Uterus (tissue), 4 donors: ENCODE measurements around the gene TTC9C. TPM values are rescaled to one million over a fixed set of nuclear protein-coding genes. Genes with fewer than 3 reads are reported as not detected.

Source experiments
- total RNA-seq, 4 donors: library from RNA; depleted of rRNA in 3 of 4; stranded (reverse); fragments of >200 nt in 3 of 4; gene quantifications; one replicate each; pipeline versions ENCODE4 v1.1.0 to v1.2.4, GENCODE V29; 2014 to 2023
- donor health status: DM: yes; HTN: yes; CAD: no.

Gene TTC9C
- total RNA-seq, 4 donors from 2014 or later: 1.3 to 32.4 (median 16.3) TPM

Other genes with a start within 250 kb of the TTC9C start
- gene AHNAK, start 181.7 kb upstream of the TTC9C start, total RNA-seq: 1,000 to 10,000 TPM in 1 of 4 donors, 100 to 1,000 TPM in 3; 452 to 1,353 (median 779) TPM
- gene EEF1G, start 154.6 kb upstream of the TTC9C start, total RNA-seq: 1,000 to 10,000 TPM; 1,301 to 1,426 (median 1,363) TPM
- gene TUT1, start 137.0 kb upstream of the TTC9C start, total RNA-seq: 10 to 100 TPM in 1 of 4 donors, 1 to 10 TPM in 3; 7.1 to 19.3 (median 8.6) TPM
- 100 to 1,000 TPM in 2 of 4 donors, 10 to 100 TPM in 2; 37.9 to 120 (median 78.2) TPM for gene MTA2, start 126.6 kb upstream of the TTC9C start, total RNA-seq
- 100 to 1,000 TPM in 1 of 4 donors, 10 to 100 TPM in 3; 17.9 to 126 (median 36.8) TPM for gene EML3, start 115.7 kb upstream of the TTC9C start, total RNA-seq
- gene ROM1, start 115.2 kb upstream of the TTC9C start, total RNA-seq: 10 to 100 TPM in 1 of 4 donors, 1 to 10 TPM in 1, under 1 TPM in 1, not detected in 1; 0.77 to 11.9 (median 5.3) TPM
- gene B3GAT3, start 106.5 kb upstream of the TTC9C start, total RNA-seq: 10 to 100 TPM; 17.7 to 50.4 (median 23.1) TPM
- 100 to 1,000 TPM in 3 of 4 donors, 10 to 100 TPM in 1; 56.9 to 513 (median 270) TPM for gene GANAB, start 81.9 kb upstream of the TTC9C start, total RNA-seq
- gene INTS5, start 75.2 kb upstream of the TTC9C start, total RNA-seq: 10 to 100 TPM in 3 of 4 donors, 1 to 10 TPM in 1; 4.9 to 27.4 (median 18.8) TPM
- 10 to 100 TPM in 3 of 4 donors, 1 to 10 TPM in 1; 4.6 to 35.7 (median 19.5) TPM for gene C11orf98, start 63.3 kb upstream of the TTC9C start, total RNA-seq
- 10 to 100 TPM in 2 of 4 donors, 1 to 10 TPM in 1, not detected in 1; 7.7 to 25.9 (median 12.6) TPM for gene CSKMT, start 63.2 kb upstream of the TTC9C start, total RNA-seq
- 1 to 10 TPM in 3 of 4 donors, under 1 TPM in 1; 0.51 to 6.6 (median 3.4) TPM for gene UQCC3, start 56.8 kb upstream of the TTC9C start, total RNA-seq
- gene LBHD1, start 56.2 kb upstream of the TTC9C start, total RNA-seq: 10 to 100 TPM in 1 of 4 donors, 1 to 10 TPM in 2, not detected in 1; 3.5 to 18.2 (median 6.9) TPM
- gene UBXN1, start 49.4 kb upstream of the TTC9C start, total RNA-seq: 100 to 1,000 TPM in 2 of 4 donors, 10 to 100 TPM in 2; 55.4 to 276 (median 102) TPM
- gene LRRN4CL, start 39.0 kb upstream of the TTC9C start, total RNA-seq: 10 to 100 TPM; 36.2 to 50.6 (median 41.4) TPM
- 10 to 100 TPM; 24.1 to 46.7 (median 34.4) TPM for gene BSCL2, start 21.1 kb upstream of the TTC9C start, total RNA-seq
- under 1 TPM in 1 of 4 donors, not detected in 3; 0.52 TPM for gene GNG3, start 20.8 kb upstream of the TTC9C start, total RNA-seq
- 10 to 100 TPM; 17.7 to 58.3 (median 21.3) TPM for gene HNRNPUL2, start 1.0 kb upstream of the TTC9C start, total RNA-seq
- 10 to 100 TPM in 3 of 4 donors, under 1 TPM in 1; 0.59 to 28.9 (median 18.3) TPM for gene ZBTB3, start 25.7 kb downstream of the TTC9C start, total RNA-seq
- gene POLR2G, start 33.1 kb downstream of the TTC9C start, total RNA-seq: 10 to 100 TPM; 55.0 to 97.6 (median 76.0) TPM
- gene TAF6L, start 42.9 kb downstream of the TTC9C start, total RNA-seq: 10 to 100 TPM in 3 of 4 donors, 1 to 10 TPM in 1; 6.8 to 34.3 (median 24.1) TPM
- gene TMEM179B, start 58.9 kb downstream of the TTC9C start, total RNA-seq: 10 to 100 TPM; 22.3 to 83.8 (median 34.2) TPM
- gene TMEM223, start 63.5 kb downstream of the TTC9C start, total RNA-seq: 10 to 100 TPM in 2 of 4 donors, 1 to 10 TPM in 2; 1.0 to 28.0 (median 10.0) TPM
- 10 to 100 TPM; 41.0 to 96.2 (median 50.2) TPM for gene NXF1, start 77.0 kb downstream of the TTC9C start, total RNA-seq
- gene STX5, start 103.6 kb downstream of the TTC9C start, total RNA-seq: 10 to 100 TPM; 36.5 to 73.5 (median 55.2) TPM
- not detected for gene TEX54, start 104.4 kb downstream of the TTC9C start, total RNA-seq
- 10 to 100 TPM in 3 of 4 donors, 1 to 10 TPM in 1; 10.0 to 66.0 (median 35.0) TPM for gene WDR74, start 111.1 kb downstream of the TTC9C start, total RNA-seq
- 100 to 1,000 TPM in 2 of 4 donors, 10 to 100 TPM in 2; 69.8 to 206 (median 98.4) TPM for gene SLC3A2, start 152.4 kb downstream of the TTC9C start, total RNA-seq
- 1 to 10 TPM in 1 of 4 donors, not detected in 3; 1.3 TPM for gene CHRM1, start 192.9 kb downstream of the TTC9C start, total RNA-seq